ENCODE measurements around the gene CCNL2.
"Not testable (repeated sequence)": the region's sequence is repeated elsewhere in the genome, so short reads cannot be mapped to it uniquely, and the experiment has no call there.

The CCNL2 gene

DNA sequence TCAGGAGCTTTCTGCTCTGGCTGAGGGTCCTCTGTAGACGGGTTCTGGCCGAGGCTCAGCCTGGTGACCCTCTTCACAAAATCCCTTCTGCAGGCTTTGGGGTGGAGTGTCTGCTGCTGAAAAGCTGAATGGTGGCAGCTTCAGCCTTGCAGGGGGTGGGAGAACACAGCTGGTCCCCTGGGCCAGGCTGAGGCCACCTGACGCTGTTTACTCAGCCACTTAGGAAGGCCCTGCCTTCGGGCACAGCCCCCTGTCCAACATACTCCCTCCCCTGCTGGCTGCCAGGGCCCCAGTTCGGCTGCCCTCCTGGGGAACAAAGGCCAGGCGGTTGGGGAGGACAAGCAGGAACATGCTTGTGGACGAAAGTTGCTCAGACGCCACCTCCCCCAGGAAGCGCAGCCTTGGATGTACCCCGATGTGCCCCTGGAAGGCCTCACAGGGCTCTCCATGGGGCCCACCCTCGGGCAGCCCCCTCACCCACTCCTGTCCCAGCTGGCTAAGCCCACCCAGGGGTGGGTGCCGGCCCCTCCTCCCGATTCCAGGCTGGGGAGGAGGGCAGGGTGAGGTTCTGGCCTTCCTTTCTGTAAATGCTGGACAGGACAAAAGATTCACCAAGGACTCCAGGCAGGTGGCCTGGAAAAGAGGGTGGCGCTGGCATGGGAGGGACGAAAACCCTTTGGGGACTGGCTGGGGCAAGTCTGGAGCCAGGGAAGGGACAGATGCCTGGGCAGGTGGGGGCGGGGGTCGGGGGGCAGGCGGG, 22.2 kb upstream of the CCNL2 start, which contains the start of gene ANKRD65:
TSS of gene ANKRD65 (minus strand) at position 130 of the 760 bp plus-strand sequence. CDS start 271 bp downstream, outside the sequence.
- POLR2A ChIA-PET, result no interaction called here
- DNase-seq (ENCODE audit: low read depth, low spot score), result no peak
- H3K4me3 ChIP-seq (ENCODE audit: low read depth, low read length), result no peak within 1 kb of the TSS
- TF ChIP-seq, protein P1, sequence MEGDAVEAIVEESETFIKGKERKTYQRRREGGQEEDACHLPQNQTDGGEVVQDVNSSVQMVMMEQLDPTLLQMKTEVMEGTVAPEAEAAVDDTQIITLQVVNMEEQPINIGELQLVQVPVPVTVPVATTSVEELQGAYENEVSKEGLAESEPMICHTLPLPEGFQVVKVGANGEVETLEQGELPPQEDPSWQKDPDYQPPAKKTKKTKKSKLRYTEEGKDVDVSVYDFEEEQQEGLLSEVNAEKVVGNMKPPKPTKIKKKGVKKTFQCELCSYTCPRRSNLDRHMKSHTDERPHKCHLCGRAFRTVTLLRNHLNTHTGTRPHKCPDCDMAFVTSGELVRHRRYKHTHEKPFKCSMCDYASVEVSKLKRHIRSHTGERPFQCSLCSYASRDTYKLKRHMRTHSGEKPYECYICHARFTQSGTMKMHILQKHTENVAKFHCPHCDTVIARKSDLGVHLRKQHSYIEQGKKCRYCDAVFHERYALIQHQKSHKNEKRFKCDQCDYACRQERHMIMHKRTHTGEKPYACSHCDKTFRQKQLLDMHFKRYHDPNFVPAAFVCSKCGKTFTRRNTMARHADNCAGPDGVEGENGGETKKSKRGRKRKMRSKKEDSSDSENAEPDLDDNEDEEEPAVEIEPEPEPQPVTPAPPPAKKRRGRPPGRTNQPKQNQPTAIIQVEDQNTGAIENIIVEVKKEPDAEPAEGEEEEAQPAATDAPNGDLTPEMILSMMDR (IDR thresholded peaks at IDR 0.05; ENCODE audit: insufficient read depth, low read length, missing control alignments), result no peak
- CTCF ChIA-PET, result interaction anchor here (1.1 to 2.2 kb wide), 2 partner anchors 19 to 83 kb away, joined by 3 to 5 read pairs; no protein-coding TSS in a partner anchor

DNA sequence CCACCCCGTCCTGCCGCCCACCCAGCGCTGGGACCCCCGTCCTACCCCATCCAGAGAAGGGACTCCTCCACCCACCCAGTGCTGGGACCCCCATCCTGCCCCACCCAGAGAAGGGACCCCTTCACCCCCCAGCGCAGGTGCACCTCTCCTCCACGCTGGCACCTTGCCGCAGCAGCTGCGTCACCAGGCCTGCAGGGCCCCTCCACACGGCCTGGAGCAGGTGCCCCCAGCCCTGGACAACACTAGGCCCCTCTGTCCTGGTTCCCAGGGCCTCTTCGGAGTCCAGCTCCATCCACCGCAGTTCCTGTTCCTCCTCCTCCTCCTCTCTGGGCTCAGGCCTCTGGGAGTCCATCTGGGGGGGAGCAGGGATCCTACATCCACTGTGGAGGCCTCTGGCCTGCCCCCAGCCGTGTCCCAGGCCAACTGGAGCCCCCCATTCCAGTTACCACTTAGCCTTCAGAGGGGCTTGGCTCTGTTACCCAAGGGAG, 21.6 kb upstream of the CCNL2 start:
- TF ChIP-seq, protein P1 (IDR thresholded peaks at IDR 0.05; ENCODE audit: insufficient read depth, low read length, missing control alignments), result no peak
- no peak overlapping the region for H3K4me3 ChIP-seq (ENCODE audit: low read depth, low read length)
- DNase-seq (ENCODE audit: low read depth, low spot score), result no peak
- ChIA-PET CTCF (interaction anchor here (1.1 to 2.2 kb wide), 2 partner anchors 20 to 84 kb away, joined by 3 to 5 read pairs; no protein-coding TSS in a partner anchor), POLR2A (no interaction called here)

DNA sequence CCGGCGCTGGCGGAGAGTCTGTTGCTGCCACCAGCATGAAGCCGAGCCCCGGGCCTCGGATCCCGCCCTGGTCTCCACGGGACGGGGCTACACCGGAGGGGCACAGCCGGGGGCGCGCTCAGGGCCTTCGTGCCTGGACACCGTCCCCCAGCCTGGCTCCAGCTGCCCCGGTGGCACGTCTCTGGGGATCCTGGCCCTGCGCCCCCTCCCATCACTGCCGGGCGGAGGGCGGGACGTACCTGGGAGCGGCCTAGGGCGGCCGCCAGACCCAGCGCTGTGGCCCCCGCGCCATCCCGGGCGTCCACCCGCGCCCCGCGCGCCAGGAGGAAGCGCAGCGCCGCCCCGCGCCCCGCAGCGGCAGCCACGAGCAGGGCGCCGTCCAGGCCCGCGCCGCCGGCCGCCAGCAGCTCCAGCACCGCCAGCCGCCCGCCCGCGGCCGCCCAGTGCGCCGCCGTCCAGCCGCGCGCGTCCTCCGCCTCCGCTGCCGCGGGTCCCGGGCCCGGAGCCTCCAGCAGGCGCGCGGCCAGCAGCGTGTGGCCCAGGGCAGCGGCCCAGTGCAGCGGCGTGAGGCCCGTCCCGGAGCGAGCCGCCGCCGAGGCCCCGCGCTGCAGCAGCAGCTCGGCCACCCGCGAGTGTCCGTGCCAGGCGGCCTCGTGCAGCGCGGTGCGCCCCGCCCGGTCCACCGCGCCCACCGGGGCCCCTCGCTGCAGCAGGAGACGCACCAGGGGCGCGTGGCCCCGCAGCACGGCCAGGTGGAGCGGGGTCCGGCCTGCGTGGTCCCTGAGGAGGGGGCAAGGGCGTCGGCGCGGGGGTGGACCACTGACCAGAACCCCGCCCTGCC, 20.9 kb upstream of the CCNL2 start:
- CTCF ChIA-PET, result interaction anchor here (1.1 to 2.2 kb wide), 2 partner anchors 20 to 84 kb away, joined by 3 to 5 read pairs; no protein-coding TSS in a partner anchor
- no peak for DNase-seq (ENCODE audit: low read depth, low spot score)
- POLR2A ChIA-PET, result no interaction called here

DNA sequence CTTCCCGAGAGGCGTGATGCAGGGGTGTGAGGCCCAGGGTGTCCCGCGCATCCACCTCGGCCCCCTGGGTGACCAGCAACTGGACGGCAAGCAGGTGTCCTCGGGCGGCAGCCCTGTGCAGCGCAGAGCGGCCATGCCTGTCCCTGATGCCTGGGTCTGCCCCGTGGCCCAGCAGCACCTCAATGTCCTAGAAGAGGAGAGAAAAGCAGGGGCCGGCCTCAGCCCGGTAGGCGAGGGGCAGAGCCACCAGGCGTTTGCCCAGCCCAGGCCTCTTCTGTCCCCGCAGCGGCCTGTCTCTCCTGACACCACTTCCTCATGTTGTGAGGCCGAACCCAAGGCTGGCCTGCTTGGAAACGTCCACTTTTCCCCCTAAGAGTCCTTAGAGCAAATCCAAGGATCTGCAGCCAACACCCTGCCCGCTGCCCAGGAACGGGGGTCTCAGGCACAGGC, 20.3 kb upstream of the CCNL2 start:
- H3K4me3 ChIP-seq (ENCODE audit: low read depth, low read length), result no peak overlapping the region
- ChIA-PET POLR2A (no interaction called here), CTCF (interaction anchor here (2.2 kb wide), 1 partner anchor 85 kb away, joined by 5 read pairs; no protein-coding TSS in a partner anchor)
- TF ChIP-seq, protein P1 (IDR thresholded peaks at IDR 0.05; ENCODE audit: insufficient read depth, low read length, missing control alignments), result no peak
- no peak for DNase-seq (ENCODE audit: low read depth, low spot score)

More for the DNA sequence above, 20.9 kb upstream of the CCNL2 start:
- TF ChIP-seq, protein P1 (IDR thresholded peaks at IDR 0.05; ENCODE audit: insufficient read depth, low read length, missing control alignments), result no peak
- H3K4me3 ChIP-seq (ENCODE audit: low read depth, low read length), result no peak overlapping the region

DNA sequence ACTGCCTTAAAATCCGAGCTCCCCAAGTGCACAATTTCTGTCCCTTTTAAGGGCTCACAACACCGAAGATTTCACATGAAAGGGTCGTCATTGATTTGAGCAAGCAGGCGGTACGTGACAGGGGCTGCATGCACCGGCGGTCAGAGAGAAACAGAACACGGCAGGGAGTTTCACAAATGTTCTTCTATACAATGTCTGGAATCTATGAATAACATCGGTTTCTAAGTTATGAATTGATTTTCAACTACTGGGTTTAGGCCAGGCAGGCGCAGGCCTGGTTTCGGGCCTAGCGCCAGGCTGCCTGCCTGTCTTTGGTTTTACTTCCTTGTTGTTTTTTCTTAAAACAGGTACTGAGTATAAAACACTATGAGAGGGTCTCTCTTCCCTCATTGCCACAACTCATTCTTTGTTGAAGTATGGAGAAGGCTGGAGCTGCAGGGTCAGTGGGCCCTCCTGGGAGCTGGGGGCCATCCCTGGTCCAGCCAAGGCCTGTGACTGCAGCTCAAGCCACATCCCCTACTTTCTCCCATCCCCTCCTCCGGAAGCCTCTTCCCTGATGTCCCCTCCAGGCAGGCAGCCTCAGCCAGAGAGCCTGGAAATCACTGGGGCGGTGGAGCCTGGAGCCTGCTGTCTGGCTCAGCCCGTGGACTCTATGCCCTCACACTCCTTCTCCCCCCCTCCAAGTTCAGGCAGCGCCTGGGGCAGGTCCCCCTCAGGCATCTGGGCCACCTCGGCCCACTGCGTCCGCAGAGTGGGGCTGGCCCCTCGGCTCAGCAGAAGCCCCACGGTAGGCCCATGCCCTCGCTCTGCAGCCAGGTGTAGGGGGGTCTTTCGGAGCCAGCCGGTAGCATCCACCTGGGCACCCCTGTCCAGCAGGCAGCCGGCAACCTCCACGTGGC, 19.6 kb upstream of the CCNL2 start:
- ChIA-PET CTCF (interaction anchor here (0.8 kb wide), 1 partner anchor 11 kb away, joined by 4 read pairs; no protein-coding TSS in a partner anchor), POLR2A (no interaction called here)
- no peak overlapping the region for H3K4me3 ChIP-seq (ENCODE audit: low read depth, low read length)
- TF ChIP-seq, protein P1 (IDR thresholded peaks at IDR 0.05; ENCODE audit: insufficient read depth, low read length, missing control alignments), result no peak
- DNase-seq (ENCODE audit: low read depth, low spot score), result no peak

DNA sequence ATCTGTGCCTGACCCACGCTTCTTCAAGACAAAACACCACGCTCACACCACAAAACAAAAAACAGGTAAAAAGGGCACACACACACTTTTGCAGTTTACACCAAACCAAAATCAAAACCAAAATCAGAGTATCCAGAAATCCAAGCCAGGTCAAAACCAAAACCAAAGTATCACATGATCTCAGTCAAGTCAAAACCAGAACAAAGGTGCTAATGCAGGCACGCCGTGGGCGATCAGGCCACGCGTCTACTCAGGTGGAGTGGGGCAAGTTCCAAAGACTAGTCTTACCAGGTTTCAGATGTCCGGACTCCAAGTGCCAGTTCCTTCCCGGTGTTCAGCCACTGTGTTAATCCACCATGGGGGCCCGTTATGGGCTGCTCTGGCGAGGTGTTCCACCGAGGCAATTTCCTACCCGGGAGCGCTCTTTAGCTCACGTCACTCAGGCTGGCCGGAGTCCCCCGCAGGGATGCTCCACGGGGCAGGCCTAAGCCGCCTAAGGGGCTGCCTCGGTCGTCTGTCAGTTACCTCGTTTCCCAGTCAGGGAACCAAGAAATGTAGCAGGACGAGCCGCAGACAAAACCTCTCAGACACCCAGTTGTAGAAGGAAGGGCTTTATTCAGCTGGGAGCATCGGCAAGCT, 18.8 kb upstream of the CCNL2 start:
- DNase-seq (ENCODE audit: low read depth, low spot score); POLR2A ChIA-PET; H3K4me3 ChIP-seq (ENCODE audit: low read depth, low read length): not testable (repeated sequence)
- CTCF ChIA-PET, result interaction anchor here (0.8 kb wide), 1 partner anchor 10 kb away, joined by 4 read pairs; no protein-coding TSS in a partner anchor

DNA sequence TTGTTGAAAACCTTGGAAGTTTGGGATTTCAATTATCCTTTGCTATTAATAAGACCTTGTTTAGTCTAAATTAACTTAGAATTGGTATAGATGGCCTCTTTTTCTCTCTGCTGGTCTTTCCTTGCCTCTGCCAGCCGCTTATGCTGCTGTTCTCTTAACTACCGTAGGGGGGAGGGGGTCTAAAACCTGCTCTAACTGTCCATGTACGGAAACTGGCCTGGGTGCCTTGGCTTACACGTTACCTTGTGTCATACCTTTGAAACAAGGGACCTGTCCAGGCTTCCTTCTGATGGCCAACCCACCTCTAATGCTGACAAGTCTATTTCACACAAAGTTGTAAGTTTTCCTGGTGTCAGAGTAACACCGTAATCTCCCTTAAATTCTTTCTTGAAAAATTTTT, 18.3 kb upstream of the CCNL2 start:
- DNase-seq (ENCODE audit: low read depth, low spot score); POLR2A ChIA-PET; CTCF ChIA-PET; H3K4me3 ChIP-seq (ENCODE audit: low read depth, low read length): not testable (repeated sequence)
